ENCODE measurements around the gene BRAF. TPM values are rescaled to one million over a fixed set of nuclear protein-coding genes. Genes with fewer than 3 reads are reported as not detected.

The BRAF gene
- total and polyA plus RNA-seq, 2 of the 8 experiments (the other 6 are each of a cell fraction or from before 2014, with no cell fraction given) = 11.4 to 32.6 TPM

DNA sequence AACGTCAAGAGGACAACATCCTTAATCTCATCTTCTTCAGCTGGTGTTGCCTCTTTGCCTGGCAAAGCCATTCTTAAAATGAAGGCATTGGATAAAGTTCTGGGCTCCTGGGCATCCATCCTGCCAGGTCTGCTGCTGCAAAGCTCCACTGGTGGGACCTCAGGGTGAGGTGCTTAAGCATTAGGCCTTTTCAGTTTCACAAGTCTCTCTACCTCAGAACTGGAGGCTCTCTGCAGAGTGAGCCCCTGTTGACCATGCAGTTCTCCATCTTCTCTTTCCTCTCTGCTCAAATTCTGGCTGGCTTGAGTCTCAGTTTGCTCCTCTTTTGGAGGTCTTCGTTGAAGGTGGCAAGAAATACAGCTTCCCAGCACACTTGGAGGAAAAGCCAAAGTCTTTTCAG, 42.7 kb upstream of the BRAF start (continued):
- no peak for TF ChIP-seq RAD21 (IDR thresholded peaks at IDR 0.05 in 1 of 2, conservative IDR thresholded peaks at IDR 0.05 in 1 of 2; ENCODE audit: low read depth in 2 of 2, low read length in 2 of 2)
